HFFc6 (cell line): ENCODE measurements around the gene SIRPA. TPM values are rescaled to one million over a fixed set of nuclear protein-coding genes. Genes with fewer than 3 reads are reported as not detected.

Source experiments
- DNase-seq: peaks from one replicate; pipeline ENCODE4 v3.0.0-alpha.2; 2018
- H3K27ac Mint-ChIP-seq: 2 replicates; pipeline ENCODE4 v1.8.0; 2020; ENCODE audit warnings: mild to moderate bottlenecking, mixed read lengths
- H3K27me3 Mint-ChIP-seq: 2 replicates; pipeline ENCODE4 v1.8.0; 2021; ENCODE audit warnings: mild to moderate bottlenecking, moderate library complexity, mixed read lengths; ENCODE audit not compliant: insufficient read depth
- H3K36me3 Mint-ChIP-seq: 2 replicates; pipeline ENCODE4 v1.8.0; 2021; ENCODE audit warnings: low read depth, mixed read lengths
- H3K4me1 Mint-ChIP-seq: 2 replicates; pipeline ENCODE4 v1.8.0; 2020; ENCODE audit warnings: low read depth, mixed read lengths
- H3K4me3 Mint-ChIP-seq: 2 replicates; pipeline ENCODE4 v1.8.0; 2020; ENCODE audit warnings: mild to moderate bottlenecking, moderate library complexity, mixed read lengths
- H3K9me3 Mint-ChIP-seq: 2 replicates; pipeline ENCODE4 v1.8.0; 2020; ENCODE audit warnings: mild to moderate bottlenecking, mixed read lengths
- CTCF ChIP-seq: fragments of 200-600 bp; sonication (generic); IDR thresholded peaks from 2 replicates; pipeline ENCODE4 v1.5.0; 2021; ENCODE audit warnings: antibody characterized with exemption, mild to moderate bottlenecking
- total RNA-seq, 6 experiments: library from RNA; stranded (reverse); fragmentation: NEBNext Ultra II Directional; extraction: Animal tissue kit (Norgen Biotek cat#: 25700); gene quantifications; 2 replicates in 1 of 6; 3 replicates in 5 of 6; pipeline ENCODE4 v1.2.3, GENCODE V29; 2021

Gene SIRPA
- total RNA-seq, 6 experiments from 2014 or later, result 44.0 to 66.2 (median 47.5) TPM

DNA sequence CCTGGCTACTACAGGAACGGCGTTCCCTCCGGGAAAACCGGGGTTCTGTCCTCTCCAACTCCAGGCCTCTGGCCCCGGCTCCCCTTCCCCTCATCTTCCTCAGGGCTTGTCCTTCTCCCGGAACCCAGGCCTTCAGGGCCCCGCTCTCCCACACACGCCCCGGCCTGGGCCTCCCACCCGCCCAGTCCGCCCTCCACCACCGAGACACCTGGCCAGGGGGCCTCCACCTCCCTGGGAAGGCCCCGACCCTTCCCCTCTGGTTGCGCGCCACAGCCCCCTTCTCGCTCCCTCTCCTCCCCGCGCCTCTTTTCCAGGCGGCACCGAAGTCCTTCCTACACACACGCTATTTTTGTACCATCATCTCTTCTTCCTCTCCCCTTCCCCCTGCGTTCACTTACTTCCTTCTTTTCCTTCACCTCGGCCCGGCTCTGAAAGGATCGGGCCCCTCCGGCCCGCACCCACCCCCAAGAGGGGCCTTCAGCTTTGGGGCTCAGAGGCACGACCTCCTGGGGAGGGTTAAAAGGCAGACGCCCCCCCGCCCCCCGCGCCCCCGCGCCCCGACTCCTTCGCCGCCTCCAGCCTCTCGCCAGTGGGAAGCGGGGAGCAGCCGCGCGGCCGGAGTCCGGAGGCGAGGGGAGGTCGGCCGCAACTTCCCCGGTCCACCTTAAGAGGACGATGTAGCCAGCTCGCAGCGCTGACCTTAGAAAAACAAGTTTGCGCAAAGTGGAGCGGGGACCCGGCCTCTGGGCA lies 1.3 kb upstream of the SIRPA start:
- H3K36me3 Mint-ChIP-seq, result no peaks in the 10 kb centered on the region
- peaks cover 32% of the 10 kb centered on the region for H3K4me1 Mint-ChIP-seq
- H3K27me3 Mint-ChIP-seq, result no peaks in the 10 kb centered on the region
- no peak for TF ChIP-seq CTCF
- peak overlapping the region; percentile 87 for H3K4me3 Mint-ChIP-seq
- no peaks in the 10 kb centered on the region for H3K9me3 Mint-ChIP-seq
- no peak for DNase-seq
- H3K27ac Mint-ChIP-seq, result peak overlapping the region; percentile 66

GRCh38 chr20:1894471-1894950 lies 696 bp upstream of the SIRPA start:
- no peak overlapping the region for H3K27ac Mint-ChIP-seq
- TF ChIP-seq CTCF, result no peak
- no peaks in the 10 kb centered on the region for H3K9me3 Mint-ChIP-seq
- H3K4me1 Mint-ChIP-seq, result peaks cover 32% of the 10 kb centered on the region
- no peaks in the 10 kb centered on the region for H3K27me3 Mint-ChIP-seq
- H3K36me3 Mint-ChIP-seq, result no peaks in the 10 kb centered on the region
- H3K4me3 Mint-ChIP-seq, result peak overlapping the region; percentile 87
- DNase-seq, result peak; percentile 44

DNA sequence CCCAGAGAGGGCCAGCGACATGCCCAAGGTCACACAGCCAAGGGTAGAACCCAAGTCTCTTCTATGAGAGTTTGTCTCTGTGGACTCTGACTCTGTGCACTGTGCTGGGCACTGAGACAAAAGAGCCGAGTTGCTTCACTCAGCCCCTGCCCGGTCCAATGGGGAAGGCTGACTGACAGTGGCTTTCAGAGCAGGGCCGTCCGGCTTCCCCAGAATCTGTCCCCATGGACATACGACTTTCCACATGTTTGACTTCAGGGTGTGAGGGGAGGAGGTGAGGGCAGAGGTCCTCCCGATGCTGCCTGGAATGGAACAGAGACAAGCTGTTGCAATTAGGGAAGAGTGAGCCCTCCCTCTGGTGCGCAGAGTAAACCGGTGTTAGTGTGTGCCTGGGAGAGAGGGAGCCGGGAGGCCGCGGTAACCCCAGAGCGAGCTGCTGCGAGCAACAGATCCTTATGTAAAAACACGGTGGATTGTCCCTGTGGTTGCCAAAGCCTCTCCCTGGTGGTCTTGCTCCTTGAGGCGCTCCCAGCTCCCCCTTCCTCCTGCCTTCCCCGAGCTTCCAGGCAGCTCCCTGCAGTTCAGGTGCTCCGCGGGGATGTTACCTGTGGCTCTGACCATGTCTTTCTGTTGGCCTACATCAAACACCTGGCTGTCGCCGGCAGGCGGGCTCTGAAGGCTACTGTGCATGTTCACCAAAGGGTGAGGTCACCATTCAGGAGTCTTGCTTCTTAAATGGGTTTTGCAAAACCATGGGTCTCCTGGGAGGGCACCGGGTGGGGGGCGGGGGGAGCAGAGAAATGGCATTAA lies 672 bp downstream of the SIRPA start:
- Mint-ChIP-seq H3K27me3 (no peaks in the 10 kb centered on the region), H3K36me3 (no peaks in the 10 kb centered on the region), H3K9me3 (no peaks in the 10 kb centered on the region), H3K4me1 (peaks cover 38% of the 10 kb centered on the region), H3K4me3 (peak overlapping the region; percentile 94), H3K27ac (peak overlapping the region; percentile 55; the same call in 1 of the 2 replicates)
- no peak for TF ChIP-seq CTCF
- no peak for DNase-seq

DNA sequence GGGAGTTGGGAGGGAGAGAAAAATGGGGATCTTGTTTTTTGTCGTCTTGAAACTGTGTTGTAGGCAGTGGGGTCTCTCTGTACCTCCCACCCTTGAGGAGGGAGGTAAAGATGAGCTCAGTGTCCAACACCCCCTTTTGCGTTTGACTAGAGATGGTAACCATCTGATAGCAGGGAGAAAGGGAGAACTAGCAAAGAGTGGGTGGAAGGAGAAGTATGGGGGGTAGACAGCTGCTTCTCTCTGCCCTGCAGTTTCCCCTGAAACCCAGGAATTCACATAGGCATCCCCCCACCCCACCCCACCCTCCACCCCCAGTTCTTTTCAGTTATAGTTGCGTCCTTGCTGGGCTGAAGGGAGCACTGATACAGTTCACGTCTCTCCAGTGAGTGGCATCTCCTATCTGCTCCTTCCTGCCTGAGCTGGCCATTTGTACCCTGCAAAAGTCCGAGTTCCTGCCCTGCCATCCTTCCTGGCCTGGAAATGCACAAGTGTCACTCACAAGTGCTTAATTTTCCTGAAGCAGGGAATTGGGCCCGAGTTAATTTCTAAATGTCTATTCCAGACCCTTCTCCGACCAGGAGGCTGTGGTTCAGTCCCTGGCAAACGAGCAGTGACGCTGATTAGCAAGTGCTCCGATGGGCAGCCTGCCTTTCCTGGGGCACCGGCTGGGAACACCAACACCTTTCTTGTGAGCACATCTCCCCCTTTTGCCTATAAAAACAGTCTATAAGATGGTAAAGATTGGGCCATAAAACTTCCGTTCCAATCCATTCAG lies 1.5 kb downstream of the SIRPA start:
- no peaks in the 10 kb centered on the region for H3K9me3 Mint-ChIP-seq
- H3K4me1 Mint-ChIP-seq, result peaks cover 38% of the 10 kb centered on the region
- peak overlapping the region; percentile 94 for H3K4me3 Mint-ChIP-seq
- H3K27me3 Mint-ChIP-seq, result no peaks in the 10 kb centered on the region
- no peak for DNase-seq
- TF ChIP-seq CTCF, result no peak
- H3K36me3 Mint-ChIP-seq, result no peaks in the 10 kb centered on the region; the same call in 1 of the 2 replicates
- no peak overlapping the region for H3K27ac Mint-ChIP-seq

DNA sequence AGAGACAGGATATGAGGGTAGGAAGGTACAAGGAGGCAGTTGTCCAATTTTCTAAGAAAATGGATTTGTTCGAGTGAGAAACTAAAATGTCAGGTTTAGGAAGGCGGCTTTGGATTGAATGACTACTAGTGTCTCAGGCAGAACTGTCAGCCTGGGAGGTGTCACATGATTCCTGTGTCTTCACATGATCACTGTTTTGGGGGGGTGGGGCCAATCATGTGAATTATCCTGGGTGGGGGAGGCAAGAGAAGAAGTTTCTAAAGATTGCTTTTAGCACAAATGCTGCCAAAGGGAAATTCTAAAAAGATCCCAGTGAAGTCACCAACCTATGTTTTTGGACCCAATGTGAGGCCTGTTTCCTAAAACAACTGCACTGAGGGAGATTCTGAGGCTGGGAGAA lies 2.3 kb downstream of the SIRPA start:
- Mint-ChIP-seq H3K27ac (peak overlapping the region; percentile 22; the same call in 1 of the 2 replicates), H3K36me3 (no peaks in the 10 kb centered on the region; the same call in 1 of the 2 replicates), H3K4me3 (no peak overlapping the region), H3K4me1 (peaks cover 38% of the 10 kb centered on the region), H3K9me3 (no peaks in the 10 kb centered on the region), H3K27me3 (no peaks in the 10 kb centered on the region)
- no peak for DNase-seq
- no peak for TF ChIP-seq CTCF
